ENCODE measurements around the gene IL10RA.

- TF ChIP-seq CTCF (IDR thresholded peaks at IDR 0.05) (no peak), SIN3A (IDR thresholded peaks at IDR 0.05; ENCODE audit: borderline replicate concordance, insufficient read depth, low read depth, low read length) (no peak)
Observed at GRCh38 chr11:118021146-118021545, 35.0 kb downstream of the IL10RA start.

Data from Panc1 (cell line).